ENCODE results near the gene NCOA7. TPM values are rescaled to one million over a fixed set of nuclear protein-coding genes. Genes with fewer than 3 reads are reported as not detected.

Gene NCOA7
- total and polyA plus RNA-seq, 10 of the 15 experiments (the other 5 are each of a cell fraction or from before 2014, with no cell fraction given), result 18.9 to 50.3 (median 34.2) TPM

DNA sequence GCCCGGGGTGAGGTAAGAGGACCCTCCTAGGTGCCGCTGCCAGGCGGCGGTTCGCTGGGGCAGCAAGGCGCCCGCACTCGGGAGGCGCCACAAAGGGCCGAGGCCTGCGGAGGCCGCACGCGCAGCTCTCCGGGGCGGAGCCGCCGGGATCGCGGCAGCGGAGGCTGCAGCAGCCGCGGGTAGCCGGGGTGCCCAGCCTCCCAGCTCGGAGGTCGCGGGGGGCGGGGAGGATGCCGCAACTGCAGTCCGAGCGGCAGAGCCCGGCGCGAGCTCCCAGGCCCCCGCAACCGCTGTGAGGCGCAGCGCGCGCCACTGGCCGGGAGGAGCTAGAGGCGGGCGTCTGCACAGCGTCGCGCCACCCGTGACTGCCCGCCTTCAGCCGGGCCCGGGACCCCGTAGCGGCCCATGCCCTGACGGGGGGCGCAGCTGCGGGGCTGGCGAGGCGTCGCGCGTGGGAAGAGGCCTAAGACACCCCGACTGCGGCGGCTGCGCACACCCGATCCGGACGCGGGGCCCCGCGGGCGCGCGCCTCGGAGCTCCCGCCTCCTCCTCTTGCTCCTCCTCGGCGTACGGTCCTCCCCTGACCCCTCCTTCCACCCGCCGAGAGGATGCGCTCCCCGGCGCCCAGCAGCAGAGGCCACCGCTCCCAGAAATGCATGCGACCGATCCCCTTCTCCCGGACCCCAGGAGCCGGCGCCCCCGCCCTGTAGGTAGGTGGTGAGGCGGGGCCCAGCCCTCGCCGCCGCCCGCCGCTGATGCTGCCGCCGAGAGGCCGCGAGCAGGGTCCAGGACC is at the start of gene NCOA7 (continued):
- no peak for TF ChIP-seq ZBED1 (IDR thresholded peaks at IDR 0.05; ENCODE audit: borderline replicate concordance)
- TF ChIP-seq, protein P1, sequence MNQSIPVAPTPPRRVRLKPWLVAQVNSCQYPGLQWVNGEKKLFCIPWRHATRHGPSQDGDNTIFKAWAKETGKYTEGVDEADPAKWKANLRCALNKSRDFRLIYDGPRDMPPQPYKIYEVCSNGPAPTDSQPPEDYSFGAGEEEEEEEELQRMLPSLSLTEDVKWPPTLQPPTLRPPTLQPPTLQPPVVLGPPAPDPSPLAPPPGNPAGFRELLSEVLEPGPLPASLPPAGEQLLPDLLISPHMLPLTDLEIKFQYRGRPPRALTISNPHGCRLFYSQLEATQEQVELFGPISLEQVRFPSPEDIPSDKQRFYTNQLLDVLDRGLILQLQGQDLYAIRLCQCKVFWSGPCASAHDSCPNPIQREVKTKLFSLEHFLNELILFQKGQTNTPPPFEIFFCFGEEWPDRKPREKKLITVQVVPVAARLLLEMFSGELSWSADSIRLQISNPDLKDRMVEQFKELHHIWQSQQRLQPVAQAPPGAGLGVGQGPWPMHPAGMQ (IDR thresholded peaks at IDR 0.05; ENCODE audit: borderline replicate concordance), result no peak
- TF ChIP-seq RELA (IDR thresholded peaks at IDR 0.05; ENCODE audit: borderline replicate concordance, partially characterized antibody), result peak; percentile 44
- no peak for TF ChIP-seq ZNF622 (IDR thresholded peaks at IDR 0.05)
- TF ChIP-seq RUNX3 (IDR thresholded peaks at IDR 0.05; ENCODE audit: low read length), result peak; percentile 8; the same call in 1 of the 2 replicates
- peak; percentile 97 for TF ChIP-seq NFXL1 (IDR thresholded peaks at IDR 0.05; ENCODE audit: borderline replicate concordance)
- TF ChIP-seq IKZF2 (IDR thresholded peaks at IDR 0.05), result peak in 1 of 2 experiments; percentile 36; a peak in 2 of 4 replicates
- TF ChIP-seq PML (IDR thresholded peaks at IDR 0.05; ENCODE audit: low read length), result 0 out of 2 replicates have a peak, but pooled peaks have one; percentile 61
- no peak for TF ChIP-seq ZNF384 (IDR thresholded peaks at IDR 0.05; ENCODE audit: borderline replicate concordance, low read depth, low read length)
- TF ChIP-seq, protein P2, sequence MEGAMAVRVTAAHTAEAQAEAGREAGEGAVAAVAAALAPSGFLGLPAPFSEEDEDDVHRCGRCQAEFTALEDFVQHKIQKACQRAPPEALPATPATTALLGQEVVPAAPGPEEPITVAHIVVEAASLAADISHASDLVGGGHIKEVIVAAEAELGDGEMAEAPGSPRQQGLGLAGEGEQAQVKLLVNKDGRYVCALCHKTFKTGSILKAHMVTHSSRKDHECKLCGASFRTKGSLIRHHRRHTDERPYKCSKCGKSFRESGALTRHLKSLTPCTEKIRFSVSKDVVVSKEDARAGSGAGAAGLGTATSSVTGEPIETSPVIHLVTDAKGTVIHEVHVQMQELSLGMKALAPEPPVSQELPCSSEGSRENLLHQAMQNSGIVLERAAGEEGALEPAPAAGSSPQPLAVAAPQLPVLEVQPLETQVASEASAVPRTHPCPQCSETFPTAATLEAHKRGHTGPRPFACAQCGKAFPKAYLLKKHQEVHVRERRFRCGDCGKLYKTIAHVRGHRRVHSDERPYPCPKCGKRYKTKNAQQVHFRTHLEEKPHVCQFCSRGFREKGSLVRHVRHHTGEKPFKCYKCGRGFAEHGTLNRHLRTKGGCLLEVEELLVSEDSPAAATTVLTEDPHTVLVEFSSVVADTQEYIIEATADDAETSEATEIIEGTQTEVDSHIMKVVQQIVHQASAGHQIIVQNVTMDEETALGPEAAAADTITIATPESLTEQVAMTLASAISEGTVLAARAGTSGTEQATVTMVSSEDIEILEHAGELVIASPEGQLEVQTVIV (IDR thresholded peaks at IDR 0.05; ENCODE audit: borderline replicate concordance, partially characterized antibody), result no peak
- no peak for TF ChIP-seq BCL11A (IDR thresholded peaks at IDR 0.05; ENCODE audit: low read depth, low read length)
- no peak for TF ChIP-seq CHD2 (IDR thresholded peaks at IDR 0.05; ENCODE audit: borderline replicate concordance, low read depth, low read length)
- TF ChIP-seq JUND (IDR thresholded peaks at IDR 0.05; ENCODE audit: low read depth, low read length), result no peak
- peak; percentile 42; the same call in 1 of the 2 replicates for TF ChIP-seq TCF3 (IDR thresholded peaks at IDR 0.05; ENCODE audit: borderline replicate concordance, insufficient read depth, low read depth, low read length)
- TF ChIP-seq RAD51 (IDR thresholded peaks at IDR 0.05), result no peak
- TF ChIP-seq ATF2 (IDR thresholded peaks at IDR 0.05; ENCODE audit: low read length), result no peak
- TF ChIP-seq CREM (IDR thresholded peaks at IDR 0.05; ENCODE audit: low read depth), result no peak
- TF ChIP-seq TCF7 (IDR thresholded peaks at IDR 0.05; ENCODE audit: borderline replicate concordance), result no peak
- TF ChIP-seq RELB (IDR thresholded peaks at IDR 0.05; ENCODE audit: low read depth), result no peak
- no peak for TF ChIP-seq TCF12 (IDR thresholded peaks at IDR 0.05; ENCODE audit: low read depth, low read length)
- TF ChIP-seq EGR1 (IDR thresholded peaks at IDR 0.05; ENCODE audit: borderline replicate concordance in 1 of 2, low read depth in 2 of 2, low read length in 2 of 2), result no peak
- peak; percentile 87 for TF ChIP-seq IKZF1 (conservative IDR thresholded peaks at IDR 0.05)

Data from GM12878 (cell line).